ENCODE measurements around the gene FSTL3.
"Not testable (repeated sequence)": the region's sequence is repeated elsewhere in the genome, so short reads cannot be mapped to it uniquely, and the experiment has no call there.

The FSTL3 gene

GRCh38 chr19:711254-711653 is 35.1 kb downstream of the FSTL3 start:
- DNase-seq, result no peak

DNA sequence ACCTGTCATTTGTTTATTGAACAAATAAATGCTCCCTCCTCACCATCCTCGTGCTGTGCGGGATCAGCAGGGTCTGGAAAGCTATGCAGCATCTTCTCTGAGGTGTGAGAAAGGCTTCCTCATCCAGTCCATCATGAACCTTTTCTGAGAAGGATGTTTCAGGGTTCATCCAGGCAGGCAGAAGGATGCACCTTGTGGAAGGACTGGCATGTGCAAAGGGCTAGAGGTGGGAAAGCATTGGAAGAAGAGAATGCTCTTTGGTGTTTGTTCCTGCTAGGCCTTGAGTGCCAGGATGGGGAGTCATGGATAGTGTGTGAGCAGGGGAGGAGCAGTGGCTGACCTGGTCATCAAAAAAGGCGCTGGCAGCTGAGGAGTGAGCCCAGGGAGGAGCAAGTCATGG is 39.2 kb downstream of the FSTL3 start:
- no peak for DNase-seq

- no peak for DNase-seq
These were observed 42.2 kb downstream of the FSTL3 start for GRCh38 chr19:718251-718951.

DNA sequence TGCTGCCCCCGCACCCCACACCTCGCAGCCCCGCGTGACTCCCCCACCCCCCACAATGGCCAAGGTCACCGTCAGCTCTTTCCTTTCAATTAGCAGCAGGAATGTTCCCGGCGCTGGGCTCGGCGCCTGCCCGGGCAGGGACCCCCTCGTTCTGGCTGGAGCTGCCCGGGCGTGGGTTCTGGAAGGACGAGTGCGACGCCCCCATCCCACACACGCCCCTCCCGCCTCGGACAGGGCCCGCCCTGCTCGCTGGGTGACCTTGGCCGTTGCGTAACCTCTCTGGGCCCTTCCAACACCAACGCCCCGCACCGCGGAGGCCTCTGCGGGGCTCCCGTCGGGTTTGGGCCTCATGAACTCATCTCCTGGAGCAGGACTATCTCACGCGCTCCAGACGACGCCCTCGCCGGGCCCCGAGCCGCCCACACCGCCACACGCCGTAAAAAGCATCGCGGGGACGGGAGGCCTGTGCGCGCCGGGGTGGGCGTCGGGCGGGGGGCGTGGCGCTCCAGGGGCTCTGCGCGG is 42.9 kb downstream of the FSTL3 start:
- DNase-seq, result no peak

DNA sequence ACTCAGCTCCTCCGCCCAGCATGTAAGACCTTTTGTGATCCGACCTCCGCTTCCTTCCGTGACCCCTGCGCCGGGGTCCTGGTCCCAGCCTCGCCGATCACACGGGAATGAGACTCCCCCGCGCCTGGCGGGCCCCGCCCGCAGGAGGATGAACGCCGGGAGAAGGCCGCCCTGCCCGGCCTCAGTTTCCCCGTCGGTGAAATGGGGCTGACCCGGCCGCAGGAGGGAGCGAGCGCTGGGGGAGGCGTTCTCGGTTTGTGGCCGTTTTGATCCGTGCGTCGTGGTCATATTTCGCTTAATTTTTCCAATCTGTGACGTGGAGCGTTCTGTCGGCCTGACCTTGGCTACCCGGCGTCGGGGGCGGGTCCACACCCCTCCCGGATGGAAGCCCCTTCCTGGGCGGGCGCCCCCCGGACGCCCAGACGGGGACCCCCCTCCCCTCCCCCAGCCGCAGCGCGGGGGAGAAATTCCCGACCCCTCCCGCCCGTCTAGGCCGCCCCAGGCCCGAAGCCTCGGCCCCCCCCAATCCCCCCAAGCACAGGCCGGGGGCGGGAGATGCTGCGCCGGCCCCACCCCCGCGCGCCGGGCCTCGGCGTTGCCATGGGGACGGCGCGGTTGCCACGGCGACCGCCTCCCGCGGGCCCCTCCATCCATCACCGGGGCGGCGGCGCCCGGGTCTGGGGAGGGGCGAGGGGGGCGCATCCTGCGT is 43.6 kb downstream of the FSTL3 start:
- DNase-seq, result no peak

DNA sequence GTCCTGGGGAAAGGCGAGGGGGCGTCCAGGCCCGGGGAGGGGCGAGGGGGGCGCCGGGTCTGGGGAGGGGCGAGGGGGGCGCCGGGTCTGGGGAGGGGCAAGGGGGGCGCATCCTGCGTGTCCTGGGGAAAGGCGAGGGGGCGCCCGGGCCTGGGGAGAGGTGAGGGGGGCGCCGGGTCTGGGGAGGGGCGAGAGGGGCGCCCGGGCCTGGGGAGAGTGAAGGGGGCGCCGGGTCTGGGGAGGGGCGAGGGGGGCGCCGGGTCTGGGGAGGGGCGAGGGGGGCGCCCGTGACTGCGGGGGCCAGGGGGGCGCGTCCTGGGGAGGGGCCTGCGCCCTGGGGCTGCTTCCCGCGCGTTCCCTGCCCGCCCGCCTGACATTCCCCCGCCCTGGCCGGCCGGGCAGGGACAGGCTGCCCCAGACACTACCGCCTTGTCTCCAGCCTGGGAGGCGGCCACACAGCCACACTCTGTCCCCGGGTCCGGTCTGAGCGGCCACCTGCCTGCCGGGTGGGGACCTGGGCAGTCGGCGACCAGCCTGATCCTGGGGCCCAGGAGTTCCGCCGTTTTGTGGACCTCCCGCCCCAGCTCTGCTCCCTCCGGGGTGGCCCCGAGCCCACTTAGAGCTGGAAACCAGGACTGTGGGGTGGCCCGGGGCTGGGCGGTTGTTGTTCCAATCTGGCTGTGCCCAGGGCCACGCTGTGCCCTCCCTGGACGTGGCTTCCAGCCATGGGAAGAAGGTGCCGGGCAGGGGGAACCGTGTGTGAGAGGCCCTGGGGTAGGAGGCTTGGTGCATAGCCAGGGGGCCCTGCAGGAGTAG is 44.4 kb downstream of the FSTL3 start:
- no peak for DNase-seq

DNA sequence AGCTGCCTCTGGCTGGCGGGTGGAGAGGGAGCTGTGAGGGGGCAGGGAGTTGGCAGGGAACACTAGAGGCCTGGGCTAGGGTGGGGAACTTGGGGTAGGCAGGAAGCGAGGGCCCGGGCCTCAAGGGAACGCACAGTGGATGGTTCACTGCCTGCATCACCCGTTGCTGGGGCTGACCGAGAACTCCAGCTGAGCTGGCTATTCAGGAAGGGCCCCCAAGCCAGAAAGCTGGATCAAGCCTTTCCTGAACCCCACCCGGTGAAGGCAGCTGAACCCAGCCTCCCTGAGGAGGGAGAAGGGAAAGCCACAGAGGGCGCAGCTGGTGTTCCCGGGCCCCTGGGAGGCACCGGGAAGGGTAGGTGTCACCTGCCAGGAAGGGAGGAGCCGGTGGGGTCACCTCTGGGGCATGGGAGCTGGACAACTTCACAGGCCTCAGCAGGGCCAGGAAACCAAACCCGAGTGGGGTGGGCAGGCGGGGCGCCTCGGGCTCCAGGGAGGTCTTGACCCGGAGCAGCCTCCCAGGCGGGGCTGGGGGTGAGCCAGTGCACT is 46.4 kb downstream of the FSTL3 start:
- DNase-seq, result no peak

DNA sequence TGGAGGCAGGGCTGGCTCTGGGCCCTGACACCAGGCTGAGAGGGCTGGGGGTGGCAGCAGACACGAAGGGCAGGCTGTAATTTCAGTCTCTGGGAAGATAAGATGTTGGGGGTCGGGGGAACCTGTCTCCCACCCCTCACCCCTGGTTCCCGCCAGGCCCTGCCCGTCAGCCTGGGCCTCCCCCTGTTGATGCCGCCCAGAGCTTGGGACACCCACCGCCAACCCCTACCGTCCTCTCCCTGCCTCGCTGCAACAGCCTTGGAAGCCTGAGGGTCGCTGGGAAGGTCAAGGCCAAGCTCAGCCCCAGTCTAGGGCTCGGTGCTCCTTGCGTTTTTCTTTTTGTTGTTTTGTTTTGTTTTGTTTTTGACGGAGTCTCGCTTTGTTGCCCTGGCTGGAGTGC is 47.1 kb downstream of the FSTL3 start:
- DNase-seq, result no peak

- no peak for DNase-seq
These were observed 47.5 kb downstream of the FSTL3 start for GRCh38 chr19:723714-724113.

GRCh38 chr19:725461-726089 is 49.4 kb downstream of the FSTL3 start:
- DNase-seq, result no peak

DNA sequence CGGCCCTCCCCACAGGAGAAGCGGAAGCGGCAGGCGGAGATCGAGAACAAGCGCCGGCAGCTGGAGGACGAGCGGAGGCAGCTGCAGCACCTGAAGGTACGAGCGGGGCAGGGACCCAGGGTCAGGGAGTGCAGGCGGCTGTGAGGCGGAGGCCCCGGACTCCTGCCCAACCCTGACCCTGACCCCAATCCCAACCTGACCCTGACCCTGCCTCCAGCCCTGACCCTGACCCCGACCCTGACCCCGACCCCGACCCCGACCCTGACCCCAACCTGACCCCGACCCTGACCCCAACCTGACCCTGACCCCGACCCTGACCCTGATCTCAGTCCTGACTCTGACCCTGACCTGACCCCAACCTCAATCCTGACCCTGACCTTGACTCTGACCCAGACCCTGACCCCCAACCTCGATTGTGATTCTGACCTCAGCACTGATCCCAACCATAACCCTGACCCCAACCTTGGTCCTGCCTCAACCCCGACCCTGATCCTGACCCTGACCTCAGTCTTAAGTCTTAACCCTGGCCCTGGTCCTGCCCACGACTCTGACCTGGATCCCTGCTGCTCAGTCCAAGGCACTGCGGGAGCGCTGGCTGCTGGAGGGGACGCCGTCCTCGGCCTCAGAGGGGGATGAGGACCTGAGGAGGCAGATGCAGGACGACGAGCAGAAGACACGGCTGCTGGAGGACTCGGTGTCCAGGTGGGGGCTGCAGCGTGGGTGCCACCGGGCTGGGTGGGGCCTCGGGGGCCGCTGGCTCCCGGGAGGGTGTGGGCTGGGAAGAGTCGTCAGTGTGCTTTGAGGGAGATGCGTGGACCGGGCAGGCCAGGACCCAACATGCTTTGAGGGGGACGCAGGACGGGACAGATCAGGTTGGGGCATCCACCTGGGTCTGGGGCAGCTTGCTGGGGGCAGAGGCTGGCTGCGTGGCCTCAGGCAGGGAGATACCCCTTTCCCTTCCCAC is 51.1 kb downstream of the FSTL3 start:
- no peak for DNase-seq

DNA sequence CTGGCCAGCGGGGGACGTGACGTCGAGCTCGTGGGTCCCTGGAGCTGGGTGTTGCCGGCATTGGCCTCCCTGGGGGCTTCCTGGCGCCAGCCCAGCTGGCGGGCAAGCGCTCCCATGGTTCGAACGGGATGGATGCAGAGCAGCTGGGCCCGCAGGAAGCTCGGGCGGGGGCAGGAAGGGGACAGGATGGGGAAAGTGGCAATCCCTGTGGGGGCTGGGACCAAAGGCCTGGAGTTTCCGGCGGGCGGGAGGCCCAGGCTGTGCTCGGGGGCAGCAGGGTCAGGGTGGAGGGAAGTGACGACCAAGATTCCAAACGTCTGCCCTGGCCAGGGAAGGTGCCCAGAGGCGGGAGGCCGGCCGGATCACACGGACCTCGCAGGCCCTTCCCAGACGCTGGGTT is 51.8 kb downstream of the FSTL3 start:
- no peak for DNase-seq

- not testable (repeated sequence) for DNase-seq
These were observed 53.4 kb downstream of the FSTL3 start for GRCh38 chr19:729564-729963.

GRCh38 chr19:729965-730668 is 53.9 kb downstream of the FSTL3 start:
- DNase-seq, result no peak

GRCh38 chr19:731000-731399 is 54.8 kb downstream of the FSTL3 start:
- DNase-seq, result no peak

DNA sequence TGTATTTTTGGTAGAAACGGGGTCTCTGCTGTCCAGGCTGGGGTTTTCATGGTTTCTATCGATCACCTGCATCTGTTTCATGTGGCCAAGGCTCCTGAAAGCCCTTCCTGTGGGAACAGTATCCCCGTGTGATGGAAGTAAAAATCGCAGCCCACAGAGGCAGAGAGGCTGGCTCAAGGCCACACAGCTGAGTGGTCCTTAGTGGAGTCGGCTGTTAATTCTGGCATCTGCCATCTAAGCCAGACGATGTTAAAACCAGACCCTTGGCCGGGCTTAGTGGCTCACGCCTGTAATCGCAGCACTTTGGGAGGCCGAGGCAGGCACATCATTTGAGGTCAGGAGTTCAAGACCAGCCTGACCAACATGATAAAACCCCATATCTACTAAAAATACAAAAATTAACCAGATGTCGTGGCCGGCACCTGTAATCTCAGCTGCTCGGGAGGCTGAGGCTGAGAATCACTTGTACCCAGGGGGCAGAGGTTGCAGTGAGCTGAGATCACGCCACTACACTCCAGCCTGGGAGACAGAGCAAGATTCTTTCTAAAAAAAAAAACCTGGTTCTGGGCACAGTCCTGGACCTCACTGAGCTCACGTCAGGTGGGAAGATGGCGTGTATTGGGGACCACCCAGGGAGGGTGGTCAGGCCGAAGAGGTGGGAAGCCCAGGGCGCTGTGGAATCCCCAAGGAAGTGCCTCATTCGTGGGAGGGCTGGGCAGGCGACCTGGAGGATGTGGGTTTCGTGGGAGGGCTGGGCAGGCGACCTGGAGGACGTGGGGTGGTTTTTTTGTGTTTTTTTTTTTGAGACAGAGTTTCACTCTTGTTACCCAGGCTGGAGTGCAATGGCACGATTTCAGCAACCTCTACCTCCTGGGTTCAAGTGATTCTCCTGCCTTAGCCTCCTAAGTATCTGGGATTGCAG is 56.2 kb downstream of the FSTL3 start:
- DNase-seq, result no peak

All from activated CD4-positive, alpha-beta T cell treated with anti-CD3 and anti-CD28 coated beads, Interleukin-2, amount 50 U/mL, for 48 hours (primary cell).